ENCODE results near the gene SNAI1.

DNA sequence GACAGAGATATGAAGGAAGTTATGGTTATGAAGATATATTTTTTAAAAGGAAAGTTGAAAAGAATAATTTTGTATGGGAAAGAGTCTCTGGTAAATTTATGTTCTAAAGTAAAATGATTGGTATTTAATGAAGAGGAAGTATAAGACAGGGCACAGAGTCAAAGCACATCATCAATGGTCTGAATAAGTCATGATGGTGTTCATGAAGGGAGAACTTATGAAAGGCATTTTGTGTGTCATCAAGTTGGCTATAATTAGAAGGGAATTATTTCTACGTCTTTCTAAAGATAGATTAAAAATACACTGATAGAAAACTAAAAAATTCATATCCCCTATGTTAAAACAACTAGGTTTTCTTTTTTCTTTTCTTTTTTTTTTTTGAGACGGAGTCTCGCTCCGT lies 21.4 kb upstream of the SNAI1 start:
- TF ChIP-seq, protein P1, sequence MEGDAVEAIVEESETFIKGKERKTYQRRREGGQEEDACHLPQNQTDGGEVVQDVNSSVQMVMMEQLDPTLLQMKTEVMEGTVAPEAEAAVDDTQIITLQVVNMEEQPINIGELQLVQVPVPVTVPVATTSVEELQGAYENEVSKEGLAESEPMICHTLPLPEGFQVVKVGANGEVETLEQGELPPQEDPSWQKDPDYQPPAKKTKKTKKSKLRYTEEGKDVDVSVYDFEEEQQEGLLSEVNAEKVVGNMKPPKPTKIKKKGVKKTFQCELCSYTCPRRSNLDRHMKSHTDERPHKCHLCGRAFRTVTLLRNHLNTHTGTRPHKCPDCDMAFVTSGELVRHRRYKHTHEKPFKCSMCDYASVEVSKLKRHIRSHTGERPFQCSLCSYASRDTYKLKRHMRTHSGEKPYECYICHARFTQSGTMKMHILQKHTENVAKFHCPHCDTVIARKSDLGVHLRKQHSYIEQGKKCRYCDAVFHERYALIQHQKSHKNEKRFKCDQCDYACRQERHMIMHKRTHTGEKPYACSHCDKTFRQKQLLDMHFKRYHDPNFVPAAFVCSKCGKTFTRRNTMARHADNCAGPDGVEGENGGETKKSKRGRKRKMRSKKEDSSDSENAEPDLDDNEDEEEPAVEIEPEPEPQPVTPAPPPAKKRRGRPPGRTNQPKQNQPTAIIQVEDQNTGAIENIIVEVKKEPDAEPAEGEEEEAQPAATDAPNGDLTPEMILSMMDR (IDR thresholded peaks at IDR 0.05): no peak
- TF ChIP-seq POLR2A (IDR thresholded peaks at IDR 0.05) (no peak), EP300 (IDR thresholded peaks at IDR 0.05) (no peak)

Measured in ovary (tissue), 3 donors.